ACC112 (cell line): ENCODE measurements around the gene FANCM.

Experiments
- H2AFZ ChIP-seq: fragments of 200-600 bp; sonication (generic); one replicate; pipeline ENCODE4 v1.6.0; 2017; ENCODE audit warnings: antibody characterized with exemption, low read length; ENCODE audit not compliant: unreplicated experiment
- H3K27ac ChIP-seq: fragments of 200-600 bp; sonication (generic); 2 replicates; pipeline ENCODE4 v1.5.1; 2014; ENCODE audit warnings: low read depth, mild to moderate bottlenecking, antibody characterized with exemption, low read length, moderate library complexity
- H3K27me3 ChIP-seq: fragments of 200-600 bp; sonication (generic); 2 replicates; pipeline ENCODE4 v1.6.1; 2014; ENCODE audit warnings: mild to moderate bottlenecking, antibody characterized with exemption, low read length, moderate library complexity, mixed read lengths; ENCODE audit not compliant: insufficient read depth
- H3K36me3 ChIP-seq: fragments of 200-600 bp; sonication (generic); 2 replicates; pipeline ENCODE4 v1.6.1; 2016; ENCODE audit warnings: mild to moderate bottlenecking, antibody characterized with exemption, low read length, moderate library complexity, mixed read lengths; ENCODE audit not compliant: insufficient read depth
- H3K4me1 ChIP-seq: fragments of 200-600 bp; sonication (generic); one replicate; pipeline ENCODE4 v1.6.1; 2016; ENCODE audit warnings: low read length, mixed read lengths; ENCODE audit not compliant: insufficient read depth, unreplicated experiment, control insufficient read depth
- H3K4me3 ChIP-seq: fragments of 200-600 bp; sonication (generic); 2 replicates; pipeline ENCODE4 v1.5.1; 2014; ENCODE audit warnings: mild to moderate bottlenecking, low read depth, low read length
- H3K79me2 ChIP-seq: fragments of 200-600 bp; sonication (generic); one replicate; pipeline ENCODE4 v1.6.0; 2016; ENCODE audit warnings: low read length; ENCODE audit not compliant: control insufficient read depth, unreplicated experiment, insufficient read depth

The FANCM gene

GRCh38 chr14:45135659-45136395 is at the start of gene FANCM:
Gene FANCM (plus strand): TSS chr14:45135930. CDS start chr14:45136032, 102 bp downstream.
- Histone ChIP-seq H3K36me3 (no peaks in the 10 kb centered on the region), H3K27ac (peak within 1 kb of the TSS; percentile 66), H3K27me3 (no peaks in the 10 kb centered on the region), H2AFZ (peak within 1 kb of the TSS; percentile 96), H3K4me3 (peak within 1 kb of the TSS; percentile 92), H3K4me1 (peaks cover 11% of the 10 kb centered on the region), H3K79me2 (peaks cover 73% of the 10 kb centered on the region)

GRCh38 chr14:45089813-45090212 is 45.9 kb upstream of the FANCM start:
- Histone ChIP-seq H3K27me3 (no peaks in the 10 kb centered on the region), H3K4me3 (no peak overlapping the region), H2AFZ (no peak overlapping the region), H3K79me2 (peaks cover 94% of the 10 kb centered on the region), H3K4me1 (peaks cover 47% of the 10 kb centered on the region), H3K27ac (peak overlapping the region; percentile 15; the same call in 1 of the 2 replicates), H3K36me3 (no peaks in the 10 kb centered on the region)

DNA sequence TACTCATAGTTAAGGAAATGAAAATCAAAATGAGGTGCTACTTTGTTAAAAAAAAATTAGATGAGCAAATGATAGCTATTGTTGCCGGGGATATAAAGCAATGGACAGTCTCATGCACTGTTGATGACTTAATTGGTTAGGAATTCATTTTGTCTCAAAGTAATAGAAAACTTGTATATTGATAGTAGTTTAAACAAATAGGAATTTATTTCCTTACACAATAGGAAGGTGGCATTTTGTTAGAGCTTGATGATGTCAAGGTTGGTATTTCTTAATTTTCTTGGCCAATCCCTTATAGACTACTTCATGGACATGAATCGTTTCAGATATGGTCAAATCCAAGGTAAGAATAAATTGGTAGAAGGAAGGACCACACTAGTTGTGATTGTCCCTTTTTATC is 44.0 kb upstream of the FANCM start:
- H3K4me1 ChIP-seq: peaks cover 44% of the 10 kb centered on the region
- H3K4me3 ChIP-seq: no peak overlapping the region
- H2AFZ ChIP-seq: no peak overlapping the region
- H3K27ac ChIP-seq: peak overlapping the region; percentile 19
- H3K79me2 ChIP-seq: peaks cover 90% of the 10 kb centered on the region
- H3K27me3 ChIP-seq: no peaks in the 10 kb centered on the region
- H3K36me3 ChIP-seq: peaks cover 8% of the 10 kb centered on the region

DNA sequence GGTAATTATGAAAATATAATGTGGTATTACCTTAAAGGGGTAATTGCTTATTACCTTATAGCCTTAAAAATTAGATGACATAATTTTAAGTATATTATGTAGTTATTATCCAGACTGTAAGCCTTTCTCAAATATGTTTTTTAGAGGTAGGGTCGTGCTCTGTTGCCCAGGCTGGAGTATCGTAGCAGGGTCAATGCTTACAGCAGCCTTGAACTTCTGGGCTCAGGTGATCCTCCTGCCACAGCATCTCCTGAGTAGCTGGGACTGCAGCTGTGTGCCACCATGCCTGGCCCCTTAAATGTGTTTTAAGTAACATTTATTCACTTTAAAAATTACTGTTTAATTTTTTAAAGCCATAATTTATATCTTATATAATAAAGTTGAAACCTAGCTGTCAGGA is 41.5 kb upstream of the FANCM start:
- H3K27ac ChIP-seq: no peak overlapping the region
- peaks cover 25% of the 10 kb centered on the region for H3K36me3 ChIP-seq
- H3K79me2 ChIP-seq: peaks cover 78% of the 10 kb centered on the region
- no peak overlapping the region for H3K4me3 ChIP-seq
- H3K4me1 ChIP-seq: peaks cover 30% of the 10 kb centered on the region
- H3K27me3 ChIP-seq: no peaks in the 10 kb centered on the region
- H2AFZ ChIP-seq: no peak overlapping the region

DNA sequence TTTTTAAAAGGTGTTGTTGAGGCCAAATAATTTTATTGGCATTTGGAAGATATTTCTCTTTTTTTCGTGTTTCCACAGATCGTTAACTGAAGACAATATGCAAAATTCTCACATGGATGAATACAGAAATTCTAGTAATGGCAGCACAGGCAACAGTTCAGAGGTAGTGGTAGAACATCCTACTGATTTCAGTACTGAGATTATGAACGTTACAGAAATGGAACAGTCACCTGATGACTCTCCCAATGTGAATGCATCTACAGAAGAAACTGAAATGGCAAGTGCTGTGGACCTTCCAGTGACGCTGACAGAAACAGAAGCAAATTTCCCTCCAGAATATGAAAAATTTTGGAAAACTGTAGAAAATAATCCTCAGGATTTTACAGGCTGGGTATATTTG is 40.6 kb upstream of the FANCM start:
- Histone ChIP-seq H3K79me2 (peaks cover 71% of the 10 kb centered on the region), H3K36me3 (peaks cover 25% of the 10 kb centered on the region)

DNA sequence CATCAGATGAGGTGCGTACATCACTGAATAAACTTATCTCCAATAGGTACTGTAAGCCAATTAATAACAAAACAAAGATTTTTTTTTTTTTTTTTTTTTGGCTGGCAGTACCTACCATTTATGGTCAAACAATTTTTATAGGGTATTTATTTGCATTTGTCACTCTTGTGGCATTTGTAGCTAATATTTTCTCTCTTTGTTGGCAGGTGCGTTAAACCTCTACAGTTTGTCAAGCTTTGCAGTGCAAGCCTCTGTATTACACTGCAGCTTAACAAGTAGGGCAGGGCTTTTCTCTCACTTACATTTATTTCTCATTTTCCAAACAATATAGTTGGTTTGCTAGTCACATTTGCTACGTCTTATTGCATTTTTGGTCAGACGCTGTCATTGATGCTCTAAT is 39.5 kb upstream of the FANCM start:
- peaks cover 70% of the 10 kb centered on the region for H3K79me2 ChIP-seq
- no peak overlapping the region for H3K27ac ChIP-seq
- H3K27me3 ChIP-seq: no peaks in the 10 kb centered on the region
- no peak overlapping the region for H3K4me3 ChIP-seq
- peaks cover 10% of the 10 kb centered on the region for H3K4me1 ChIP-seq
- no peak overlapping the region for H2AFZ ChIP-seq
- H3K36me3 ChIP-seq: peaks cover 34% of the 10 kb centered on the region

More for the DNA sequence above, 40.6 kb upstream of the FANCM start:
- H3K4me3 ChIP-seq: no peak overlapping the region
- peaks cover 21% of the 10 kb centered on the region for H3K4me1 ChIP-seq
- H2AFZ ChIP-seq: no peak overlapping the region
- no peaks in the 10 kb centered on the region for H3K27me3 ChIP-seq
- no peak overlapping the region for H3K27ac ChIP-seq

DNA sequence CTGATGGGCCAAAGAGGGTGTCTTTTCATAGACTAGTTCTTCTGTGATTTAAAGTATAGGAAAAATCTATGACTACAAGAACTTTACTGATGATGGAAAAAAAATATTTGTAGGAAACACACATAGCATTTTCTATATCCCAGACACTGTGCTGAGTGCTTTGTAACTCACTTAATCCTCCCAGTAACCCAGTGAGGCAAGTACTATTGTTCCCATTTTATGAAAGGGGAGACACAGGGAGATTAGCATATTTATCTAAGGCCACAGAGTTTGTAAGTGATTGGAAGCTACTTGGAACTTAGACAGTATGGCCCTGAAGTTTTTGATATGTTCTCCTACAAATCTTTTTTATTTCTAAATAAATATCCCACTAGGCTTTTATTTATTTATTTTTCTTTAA is 31.9 kb upstream of the FANCM start:
- Histone ChIP-seq H3K79me2 (peaks cover 22% of the 10 kb centered on the region), H3K27ac (no peak overlapping the region), H3K4me1 (no peaks in the 10 kb centered on the region), H2AFZ (no peak overlapping the region), H3K4me3 (no peak overlapping the region), H3K36me3 (peaks cover 37% of the 10 kb centered on the region), H3K27me3 (no peaks in the 10 kb centered on the region)

GRCh38 chr14:45104561-45104960 is 31.2 kb upstream of the FANCM start:
- H3K4me1 ChIP-seq: no peaks in the 10 kb centered on the region
- H3K27me3 ChIP-seq: no peaks in the 10 kb centered on the region
- H3K27ac ChIP-seq: no peak overlapping the region
- H3K4me3 ChIP-seq: no peak overlapping the region
- H3K36me3 ChIP-seq: peaks cover 39% of the 10 kb centered on the region
- H2AFZ ChIP-seq: no peak overlapping the region
- H3K79me2 ChIP-seq: peaks cover 20% of the 10 kb centered on the region

GRCh38 chr14:45112896-45113781 is 22.6 kb upstream of the FANCM start:
- peaks cover 5% of the 10 kb centered on the region for H3K79me2 ChIP-seq
- peaks cover 67% of the 10 kb centered on the region for H3K36me3 ChIP-seq
- H3K27ac ChIP-seq: peak overlapping the region; percentile 40

GRCh38 chr14:45114327-45114726 is 21.4 kb upstream of the FANCM start:
- no peaks in the 10 kb centered on the region for H3K27me3 ChIP-seq
- peaks cover 68% of the 10 kb centered on the region for H3K36me3 ChIP-seq
- peaks cover 5% of the 10 kb centered on the region for H3K4me1 ChIP-seq
- H3K79me2 ChIP-seq: peaks cover 5% of the 10 kb centered on the region
- H3K4me3 ChIP-seq: no peak overlapping the region
- H3K27ac ChIP-seq: no peak overlapping the region
- H2AFZ ChIP-seq: no peak overlapping the region

More at GRCh38 chr14:45112896-45113781, 22.6 kb upstream of the FANCM start:
- Histone ChIP-seq H3K27me3 (no peaks in the 10 kb centered on the region), H2AFZ (no peak overlapping the region), H3K4me1 (peaks cover 5% of the 10 kb centered on the region), H3K4me3 (no peak overlapping the region)
